MM.1S (cell line): Measurements from ENCODE around the gene NAT9.

ENCODE experiments used
- DNase-seq: peaks from one replicate; pipeline ENCODE4 v3.0.0-alpha.2; 2015
- H2AFZ ChIP-seq: fragments of 300-600 bp; sonication (generic); 2 replicates; pipeline ENCODE4 v1.6.0; 2016; ENCODE audit warnings: antibody characterized with exemption, low read length
- H3F3A ChIP-seq: fragments of 300-600 bp; sonication (generic); 2 replicates; pipeline ENCODE4 v1.6.1; 2016; ENCODE audit warnings: mild to moderate bottlenecking, antibody characterized with exemption, low read length, moderate library complexity, mixed read lengths; ENCODE audit not compliant: insufficient read depth
- H3K27ac ChIP-seq: fragments of 300-600 bp; sonication (generic); 2 replicates; pipeline ENCODE4 v1.5.1; 2016; ENCODE audit warnings: mild to moderate bottlenecking, low read length
- H3K27me3 ChIP-seq: fragments of 300-600 bp; sonication (generic); replicated peaks from 2 replicates; pipeline ENCODE4 v1.6.0; 2016; ENCODE audit warnings: low read length; ENCODE audit not compliant: insufficient read depth
- H3K36me3 ChIP-seq: fragments of 300-600 bp; sonication (generic); replicated peaks from 2 replicates; pipeline ENCODE4 v1.6.1; 2016; ENCODE audit warnings: mild to moderate bottlenecking, low read length, mixed read lengths; ENCODE audit not compliant: insufficient read depth
- H3K4me1 ChIP-seq: fragments of 300-600 bp; sonication (generic); 2 replicates; pipeline ENCODE4 v1.6.1; 2016; ENCODE audit warnings: low read length, mixed read lengths
- H3K4me2 ChIP-seq: fragments of 300-600 bp; sonication (generic); 2 replicates; pipeline ENCODE4 v1.6.0; 2016; ENCODE audit warnings: low read depth, low read length
- H3K4me3 ChIP-seq: fragments of 300-600 bp; sonication (generic); 2 replicates; pipeline ENCODE4 v1.5.1; 2016; ENCODE audit warnings: low read length, mixed read lengths
- H3K79me2 ChIP-seq: fragments of 300-600 bp; sonication (generic); 2 replicates; pipeline ENCODE4 v1.6.1; 2016; ENCODE audit warnings: mixed run types, low read length, mixed read lengths
- H3K9ac ChIP-seq: fragments of 300-600 bp; sonication (generic); 2 replicates; pipeline ENCODE4 v1.6.1; 2016; ENCODE audit warnings: low read length, mixed read lengths
- H3K9me2 ChIP-seq: fragments of 300-600 bp; sonication (generic); replicated peaks from 2 replicates; pipeline ENCODE4 v1.6.1; 2016; ENCODE audit warnings: mild to moderate bottlenecking, low read length, mixed read lengths; ENCODE audit not compliant: insufficient read depth
- H3K9me3 ChIP-seq: fragments of 300-600 bp; sonication (generic); replicated peaks from 2 replicates; pipeline ENCODE4 v1.6.1; 2016; ENCODE audit warnings: mild to moderate bottlenecking, low read length, mixed read lengths; ENCODE audit not compliant: insufficient read depth
- H4K20me1 ChIP-seq: fragments of 300-600 bp; sonication (generic); 2 replicates; pipeline ENCODE4 v1.6.1; 2016; ENCODE audit warnings: mild to moderate bottlenecking, low read length, moderate library complexity, mixed read lengths; ENCODE audit not compliant: insufficient read depth
- CTCF ChIP-seq: fragments of 300-600 bp; sonication (generic); IDR thresholded peaks from 2 replicates; pipeline ENCODE4 v1.5.1; 2016; ENCODE audit warnings: antibody characterized with exemption, low read length, mixed read lengths
- EZH2 ChIP-seq: fragments of 300-600 bp; sonication (generic); optimal IDR thresholded peaks from 2 replicates; pipeline ENCODE3; 2017; ENCODE audit warnings: low read depth, mild to moderate bottlenecking, antibody characterized with exemption, low read length, mixed read lengths
- EZH2phosphoT487 ChIP-seq: fragments of 300-600 bp; sonication (generic); IDR thresholded peaks from 2 replicates; pipeline ENCODE4 v1.6.1; 2018; ENCODE audit warnings: antibody characterized with exemption, low read length

NAT9 gene

GRCh38 chr17:74818291-74818938 is 42.3 kb upstream of the NAT9 start:
- DNase-seq, result no peak
- Histone ChIP-seq H2AFZ (no peak overlapping the region), H3K4me3 (no peak overlapping the region), H3K9me3 (no peaks in the 10 kb centered on the region), H3K4me1 (no peaks in the 10 kb centered on the region), H3K36me3 (no peaks in the 10 kb centered on the region), H3K9me2 (no peaks in the 10 kb centered on the region), H4K20me1 (no peaks in the 10 kb centered on the region), H3K79me2 (no peaks in the 10 kb centered on the region), H3K27ac (no peak overlapping the region), H3K9ac (no peak overlapping the region), H3K27me3 (no peaks in the 10 kb centered on the region), H3F3A (no peaks in the 10 kb centered on the region), H3K4me2 (no peak overlapping the region)
- TF ChIP-seq CTCF (no peak), EZH2 (no peak), EZH2phosphoT487 (no peak)

DNA sequence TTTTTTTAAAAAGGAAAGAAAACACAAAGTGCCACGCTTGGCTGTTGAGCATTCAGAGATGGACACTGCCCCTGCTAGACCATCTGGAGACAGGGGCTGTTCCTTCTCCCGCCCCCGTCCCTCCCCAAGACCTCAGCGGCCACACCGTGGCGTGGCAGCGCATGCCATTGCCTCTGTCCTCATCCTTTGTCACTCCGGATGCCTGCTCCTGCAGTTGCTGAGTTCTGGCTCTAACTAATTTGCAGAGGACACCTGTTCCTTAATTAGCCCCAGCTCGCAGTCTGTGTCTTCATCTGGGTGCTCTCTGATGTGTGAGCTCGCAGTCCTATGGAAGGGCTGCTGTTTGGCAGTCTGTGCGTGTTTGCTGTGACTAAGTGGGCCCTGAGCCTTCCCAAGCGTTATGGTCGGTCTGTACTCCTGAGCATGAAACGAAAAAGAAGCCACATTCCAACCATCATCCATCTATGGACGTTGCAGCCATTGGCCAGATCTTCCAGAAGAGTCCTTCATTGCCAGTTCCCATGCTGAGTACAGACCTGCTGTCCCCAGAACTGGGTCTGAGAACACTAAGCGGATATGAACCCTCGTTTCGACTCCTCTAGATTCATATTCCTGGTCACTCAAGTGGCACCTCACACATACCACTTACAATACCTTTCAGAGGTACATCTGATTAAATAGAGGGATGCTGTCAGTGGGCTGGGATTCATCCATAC is 40.9 kb upstream of the NAT9 start:
- no peak overlapping the region for H2AFZ ChIP-seq
- H3K4me2 ChIP-seq, result no peak overlapping the region
- H3K79me2 ChIP-seq, result no peaks in the 10 kb centered on the region
- H3K4me1 ChIP-seq, result no peaks in the 10 kb centered on the region
- H3F3A ChIP-seq, result no peaks in the 10 kb centered on the region
- TF ChIP-seq CTCF (no peak), EZH2phosphoT487 (no peak), EZH2 (no peak)
- H3K9me3 ChIP-seq, result no peaks in the 10 kb centered on the region
- H3K36me3 ChIP-seq, result no peaks in the 10 kb centered on the region
- H4K20me1 ChIP-seq, result no peaks in the 10 kb centered on the region
- H3K4me3 ChIP-seq, result no peak overlapping the region
- no peak overlapping the region for H3K9ac ChIP-seq
- H3K27me3 ChIP-seq, result no peaks in the 10 kb centered on the region
- no peak overlapping the region for H3K27ac ChIP-seq
- H3K9me2 ChIP-seq, result no peaks in the 10 kb centered on the region
- DNase-seq, result no peak

- Histone ChIP-seq H3K79me2 (no peaks in the 10 kb centered on the region), H3K4me2 (no peak overlapping the region), H2AFZ (no peak overlapping the region), H3K4me3 (no peak overlapping the region), H3K9ac (no peak overlapping the region), H3K36me3 (no peaks in the 10 kb centered on the region), H3K27me3 (no peaks in the 10 kb centered on the region), H3F3A (no peaks in the 10 kb centered on the region), H3K27ac (no peak overlapping the region), H3K9me3 (no peaks in the 10 kb centered on the region), H4K20me1 (no peaks in the 10 kb centered on the region), H3K4me1 (no peaks in the 10 kb centered on the region), H3K9me2 (no peaks in the 10 kb centered on the region)
- DNase-seq, result no peak
- TF ChIP-seq CTCF (0 out of 2 replicates have a peak, but pooled peaks have one; percentile 10), EZH2 (no peak)
These were observed 39.6 kb upstream of the NAT9 start for GRCh38 chr17:74815550-74816370.
